ENCODE results near the gene RB1. TPM values are rescaled to one million over a fixed set of nuclear protein-coding genes. Genes with fewer than 3 reads are reported as not detected.

RB1 gene
- total and polyA plus RNA-seq, 2 donors (not counting 3 experiments of a cell fraction or from before 2014, with no cell fraction given) = 8.0 to 41.2 TPM

DNA sequence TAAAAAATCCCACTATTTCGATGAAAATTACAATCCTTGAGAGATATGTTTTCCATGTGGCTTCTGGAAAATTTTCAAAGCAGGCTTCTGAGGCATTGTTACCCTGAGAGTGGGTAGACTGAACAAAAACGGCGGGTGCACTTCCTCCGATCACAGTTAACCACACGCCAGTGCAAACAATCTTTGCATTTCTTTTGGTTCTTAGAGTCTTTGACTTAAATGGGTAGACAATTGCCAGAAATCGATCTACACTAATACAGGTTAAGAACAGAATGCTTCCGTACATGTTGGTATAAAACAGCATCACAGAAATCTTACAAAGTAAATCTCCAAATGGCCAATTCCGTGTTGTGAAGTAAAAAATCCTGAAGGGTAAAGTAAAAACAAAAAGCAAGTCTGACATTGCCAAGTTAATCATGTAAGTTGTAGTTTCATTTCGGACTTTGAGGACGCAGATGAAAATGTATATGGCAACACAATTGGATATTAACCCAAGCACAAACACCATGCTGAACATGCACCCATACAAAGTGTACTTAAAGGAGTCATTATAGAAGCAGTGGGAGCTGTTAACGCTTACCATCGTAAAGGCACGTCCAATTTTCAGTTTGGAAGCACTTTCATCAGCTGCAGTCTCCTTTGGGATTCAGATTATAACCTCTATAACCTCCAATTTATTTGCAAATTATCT, 108.4 kb downstream of the RB1 start:
- H3K9me3 ChIP-seq (replicated peaks; ENCODE audit: control insufficient read depth, insufficient read depth, low read length) = no peaks in the 10 kb centered on the region
- TF ChIP-seq, protein P1, sequence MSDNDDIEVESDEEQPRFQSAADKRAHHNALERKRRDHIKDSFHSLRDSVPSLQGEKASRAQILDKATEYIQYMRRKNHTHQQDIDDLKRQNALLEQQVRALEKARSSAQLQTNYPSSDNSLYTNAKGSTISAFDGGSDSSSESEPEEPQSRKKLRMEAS (IDR thresholded peaks at IDR 0.05; ENCODE audit: insufficient read depth, insufficient read length) = no peak
- no peak for TF ChIP-seq FOS (IDR thresholded peaks at IDR 0.05; ENCODE audit: borderline replicate concordance, insufficient read depth, low read length)
- peaks cover 17% of the 10 kb centered on the region for H3K4me1 ChIP-seq (ENCODE audit: control insufficient read depth, extremely low read depth, insufficient read depth, low read length)
- BruUV-seq (replicated peaks) = TSS peak; percentile 13
- POLR2A ChIA-PET = no interaction called here
- dilution Hi-C loops (cut with MboI; ENCODE audit: extremely low pct_ligation_motif_present, low sequenced_read_pairs) (no loop called here), intact Hi-C loops (cut with micrococcal nuclease) (loop anchor here (1.0 to 5.0 kb wide), 8 partner anchors 11 to 285 kb away; partner anchors contain the start of genes RB1 and RCBTB2)
- peak overlapping the region; percentile 74 to 99 (median 76) for H3K4me3 ChIP-seq (replicated peaks in 1 of 3; ENCODE audit: insufficient read depth in 1 of 3, low read depth in 1 of 3, low read length in 3 of 3)
- peak overlapping the region; percentile 91 for H3K9ac ChIP-seq (replicated peaks; ENCODE audit: extremely low read depth, insufficient read depth, low read length)
- H3K36me3 ChIP-seq (ENCODE audit: control insufficient read depth in 2 of 2, extremely low read depth in 1 of 2, insufficient read depth in 2 of 2, low read length in 2 of 2) = no peaks in the 10 kb centered on the region
- H3K27me3 ChIP-seq (ENCODE audit: control insufficient read depth in 2 of 2, insufficient read depth in 2 of 2, low read length in 2 of 2) = no peaks in the 10 kb centered on the region
- H3K9me1 ChIP-seq (replicated peaks; ENCODE audit: control insufficient read depth, extremely low read depth, insufficient read depth, low read length) = no peaks in the 10 kb centered on the region
- H3K79me2 ChIP-seq (ENCODE audit: control insufficient read depth, insufficient read depth, low read length) = peaks cover 27% of the 10 kb centered on the region
- no peak overlapping the region for H2AFZ ChIP-seq (ENCODE audit: low read depth, low read length)
- peak overlapping the region; percentile 95 for H3K27ac ChIP-seq (ENCODE audit: insufficient read depth, low read depth, low read length)
- H4K20me1 ChIP-seq (replicated peaks; ENCODE audit: control insufficient read depth, extremely low read depth, insufficient read depth, low read length) = no peaks in the 10 kb centered on the region
- H3K4me2 ChIP-seq (ENCODE audit: insufficient read depth, low read length) = peak overlapping the region; percentile 100
- FAIRE-seq = peak; percentile 65
- CTCF ChIA-PET = interaction anchor here (0.8 to 6.5 kb wide), 9 partner anchors 9 to 317 kb away, joined by 3 to 45 read pairs (median 3); partner anchors contain the start of gene MED4
- peak; percentile 64 for DNase-seq (ENCODE audit: low read depth, low spot score)

DNA sequence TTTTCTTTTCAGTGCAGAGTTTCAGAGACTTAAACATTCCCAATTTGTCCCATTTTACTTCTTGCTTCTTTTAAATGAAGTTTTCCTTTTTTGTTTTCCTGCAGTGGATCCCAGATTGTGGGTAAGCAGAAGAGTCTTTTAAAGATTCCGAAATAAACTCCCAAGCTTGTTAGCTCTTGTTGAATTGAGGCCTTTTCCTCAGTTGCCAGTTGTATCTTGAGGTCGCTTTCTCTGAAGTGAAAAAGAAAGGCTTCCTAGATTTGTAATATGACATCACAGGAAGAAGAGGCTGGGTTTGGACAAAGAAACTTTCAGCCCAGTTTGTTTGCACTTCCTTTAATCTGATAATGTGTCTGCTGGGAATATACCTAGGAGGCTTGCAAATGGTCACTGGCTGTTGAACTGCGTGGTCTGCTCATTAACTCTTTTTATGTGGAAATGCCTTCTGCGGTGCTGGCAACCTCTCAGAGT, 109.4 kb downstream of the RB1 start, which contains the start of gene LPAR6:
LPAR6 (minus strand) TSS at position 233 of the 471 bp plus-strand sequence. CDS start 690 bp downstream, outside the sequence.
- dilution Hi-C loops (cut with MboI; ENCODE audit: extremely low pct_ligation_motif_present, low sequenced_read_pairs) = no loop called here
- Histone ChIP-seq H3K36me3 (ENCODE audit: control insufficient read depth in 2 of 2, extremely low read depth in 1 of 2, insufficient read depth in 2 of 2, low read length in 2 of 2) (no peaks in the 10 kb centered on the region), H3K9ac (replicated peaks; ENCODE audit: extremely low read depth, insufficient read depth, low read length) (peak within 1 kb of the TSS; percentile 91), H4K20me1 (replicated peaks; ENCODE audit: control insufficient read depth, extremely low read depth, insufficient read depth, low read length) (no peaks in the 10 kb centered on the region), H3K79me2 (ENCODE audit: control insufficient read depth, insufficient read depth, low read length) (peaks cover 27% of the 10 kb centered on the region), H3K4me2 (ENCODE audit: insufficient read depth, low read length) (peak within 1 kb of the TSS; percentile 100), H3K27ac (ENCODE audit: insufficient read depth, low read depth, low read length) (peak within 1 kb of the TSS; percentile 95), H2AFZ (ENCODE audit: low read depth, low read length) (peak within 1 kb of the TSS; percentile 86), H3K27me3 (ENCODE audit: control insufficient read depth in 2 of 2, insufficient read depth in 2 of 2, low read length in 2 of 2) (no peaks in the 10 kb centered on the region), H3K9me1 (replicated peaks; ENCODE audit: control insufficient read depth, extremely low read depth, insufficient read depth, low read length) (no peaks in the 10 kb centered on the region), H3K4me3 (replicated peaks in 1 of 3; ENCODE audit: insufficient read depth in 1 of 3, low read depth in 1 of 3, low read length in 3 of 3) (peak within 1 kb of the TSS; percentile 74 to 99 (median 76)), H3K9me3 (replicated peaks; ENCODE audit: control insufficient read depth, insufficient read depth, low read length) (no peaks in the 10 kb centered on the region), H3K4me1 (ENCODE audit: control insufficient read depth, extremely low read depth, insufficient read depth, low read length) (peaks cover 17% of the 10 kb centered on the region)
- BruUV-seq (replicated peaks) = no TSS peak
- DNase-seq (ENCODE audit: low read depth, low spot score) (peak; percentile 88), FAIRE-seq (peak; percentile 92)
- CTCF ChIA-PET = interaction anchor here (0.8 to 6.5 kb wide), 12 partner anchors 10 to 356 kb away, joined by 3 to 45 read pairs (median 3); partner anchors contain the start of gene MED4
- intact Hi-C loops (cut with micrococcal nuclease) = loop anchor here (2.0 to 5.0 kb wide), 7 partner anchors 16 to 286 kb away; partner anchors contain the start of genes RB1 and RCBTB2
- TF ChIP-seq FOS (IDR thresholded peaks at IDR 0.05; ENCODE audit: borderline replicate concordance, insufficient read depth, low read length) = peak; percentile 9
- peak; percentile 73 for TF ChIP-seq POLR2A (IDR thresholded peaks at IDR 0.05; ENCODE audit: low read depth, low read length)
- TF ChIP-seq GATA2 (IDR thresholded peaks at IDR 0.05; ENCODE audit: insufficient read depth, insufficient read length, low read depth, low read length) = peak; percentile 66
- no peak for TF ChIP-seq MYC (IDR thresholded peaks at IDR 0.05; ENCODE audit: low read depth, low read length)
- no peak for TF ChIP-seq EZH2 (IDR thresholded peaks at IDR 0.05; ENCODE audit: borderline replicate concordance, low read depth, low read length, severe bottlenecking)
- TF ChIP-seq, protein P2, sequence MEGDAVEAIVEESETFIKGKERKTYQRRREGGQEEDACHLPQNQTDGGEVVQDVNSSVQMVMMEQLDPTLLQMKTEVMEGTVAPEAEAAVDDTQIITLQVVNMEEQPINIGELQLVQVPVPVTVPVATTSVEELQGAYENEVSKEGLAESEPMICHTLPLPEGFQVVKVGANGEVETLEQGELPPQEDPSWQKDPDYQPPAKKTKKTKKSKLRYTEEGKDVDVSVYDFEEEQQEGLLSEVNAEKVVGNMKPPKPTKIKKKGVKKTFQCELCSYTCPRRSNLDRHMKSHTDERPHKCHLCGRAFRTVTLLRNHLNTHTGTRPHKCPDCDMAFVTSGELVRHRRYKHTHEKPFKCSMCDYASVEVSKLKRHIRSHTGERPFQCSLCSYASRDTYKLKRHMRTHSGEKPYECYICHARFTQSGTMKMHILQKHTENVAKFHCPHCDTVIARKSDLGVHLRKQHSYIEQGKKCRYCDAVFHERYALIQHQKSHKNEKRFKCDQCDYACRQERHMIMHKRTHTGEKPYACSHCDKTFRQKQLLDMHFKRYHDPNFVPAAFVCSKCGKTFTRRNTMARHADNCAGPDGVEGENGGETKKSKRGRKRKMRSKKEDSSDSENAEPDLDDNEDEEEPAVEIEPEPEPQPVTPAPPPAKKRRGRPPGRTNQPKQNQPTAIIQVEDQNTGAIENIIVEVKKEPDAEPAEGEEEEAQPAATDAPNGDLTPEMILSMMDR (IDR thresholded peaks at IDR 0.05; ENCODE audit: extremely low read depth in 1 of 2, insufficient read depth in 1 of 2, low read depth in 1 of 2, low read length in 2 of 2) = no peak
- TF ChIP-seq JUN (IDR thresholded peaks at IDR 0.05; ENCODE audit: borderline replicate concordance, insufficient read depth, insufficient read length, low read depth) = peak; percentile 42
- TF ChIP-seq POLR2AphosphoS5 (IDR thresholded peaks at IDR 0.05; ENCODE audit: insufficient read depth, low read depth, low read length) = peak; percentile 21
- TF ChIP-seq, protein P1 (IDR thresholded peaks at IDR 0.05; ENCODE audit: insufficient read depth, insufficient read length) = no peak
- POLR2A ChIA-PET = interaction anchor here (0.7 to 0.8 kb wide), 2 partner anchors 24 to 167 kb away, joined by 3 read pairs; no protein-coding TSS in a partner anchor

Measured in endothelial cell of umbilical vein (primary cell).